ENCODE results near the gene TSC22D1. TPM values are rescaled to one million over a fixed set of nuclear protein-coding genes. Genes with fewer than 3 reads are reported as not detected.
"Not testable (repeated sequence)": the region's sequence is repeated elsewhere in the genome, so short reads cannot be mapped to it uniquely, and the experiment has no call there.

The TSC22D1 gene
- total RNA-seq, 4 donors from 2014 or later, result 223 to 389 (median 262) TPM

DNA sequence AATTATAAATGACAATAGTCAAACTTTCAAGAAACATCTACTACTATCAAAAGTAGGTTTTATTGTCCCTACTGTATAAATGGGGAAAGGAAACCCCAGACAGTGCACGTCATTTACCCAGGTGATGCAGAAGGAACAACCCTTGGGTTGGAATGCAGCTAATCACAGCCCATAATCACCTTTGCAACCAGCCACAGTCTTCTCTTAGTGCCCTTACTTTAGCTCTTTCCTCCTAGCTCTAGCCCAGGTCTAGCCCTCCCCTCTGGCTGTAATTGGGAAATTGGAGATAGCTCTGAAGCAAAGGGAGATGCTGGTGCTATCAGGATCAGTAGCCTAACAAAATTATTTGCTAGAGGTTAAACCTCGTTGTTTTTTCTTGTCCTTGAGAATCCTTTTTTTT, 25.5 kb upstream of the TSC22D1 start:
- peaks cover 0 to 3% (median 0%) of the 10 kb centered on the region in 3 donors for H3K9me3 ChIP-seq
- TF ChIP-seq POLR2A (IDR thresholded peaks at IDR 0.05) (no peak), POLR2AphosphoS5 (IDR thresholded peaks at IDR 0.05) (no peak), EP300 (IDR thresholded peaks at IDR 0.05) (no peak)
- TF ChIP-seq, protein P1, sequence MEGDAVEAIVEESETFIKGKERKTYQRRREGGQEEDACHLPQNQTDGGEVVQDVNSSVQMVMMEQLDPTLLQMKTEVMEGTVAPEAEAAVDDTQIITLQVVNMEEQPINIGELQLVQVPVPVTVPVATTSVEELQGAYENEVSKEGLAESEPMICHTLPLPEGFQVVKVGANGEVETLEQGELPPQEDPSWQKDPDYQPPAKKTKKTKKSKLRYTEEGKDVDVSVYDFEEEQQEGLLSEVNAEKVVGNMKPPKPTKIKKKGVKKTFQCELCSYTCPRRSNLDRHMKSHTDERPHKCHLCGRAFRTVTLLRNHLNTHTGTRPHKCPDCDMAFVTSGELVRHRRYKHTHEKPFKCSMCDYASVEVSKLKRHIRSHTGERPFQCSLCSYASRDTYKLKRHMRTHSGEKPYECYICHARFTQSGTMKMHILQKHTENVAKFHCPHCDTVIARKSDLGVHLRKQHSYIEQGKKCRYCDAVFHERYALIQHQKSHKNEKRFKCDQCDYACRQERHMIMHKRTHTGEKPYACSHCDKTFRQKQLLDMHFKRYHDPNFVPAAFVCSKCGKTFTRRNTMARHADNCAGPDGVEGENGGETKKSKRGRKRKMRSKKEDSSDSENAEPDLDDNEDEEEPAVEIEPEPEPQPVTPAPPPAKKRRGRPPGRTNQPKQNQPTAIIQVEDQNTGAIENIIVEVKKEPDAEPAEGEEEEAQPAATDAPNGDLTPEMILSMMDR (IDR thresholded peaks at IDR 0.05), result no peak
- WGBS, 2 donors (ENCODE audit: low coverage in 1 of 2), result 83 to 86% methylated on average over 2 of the region's 2 CpGs
- no peaks in the 10 kb centered on the region for H3K36me3 ChIP-seq
- no peak overlapping the region for H3K4me3 ChIP-seq
- ATAC-seq, result no peak
- no peak overlapping the region for H3K27ac ChIP-seq
- H3K4me1 ChIP-seq, result no peaks in the 10 kb centered on the region
- H3K27me3 ChIP-seq, result no peaks in the 10 kb centered on the region

DNA sequence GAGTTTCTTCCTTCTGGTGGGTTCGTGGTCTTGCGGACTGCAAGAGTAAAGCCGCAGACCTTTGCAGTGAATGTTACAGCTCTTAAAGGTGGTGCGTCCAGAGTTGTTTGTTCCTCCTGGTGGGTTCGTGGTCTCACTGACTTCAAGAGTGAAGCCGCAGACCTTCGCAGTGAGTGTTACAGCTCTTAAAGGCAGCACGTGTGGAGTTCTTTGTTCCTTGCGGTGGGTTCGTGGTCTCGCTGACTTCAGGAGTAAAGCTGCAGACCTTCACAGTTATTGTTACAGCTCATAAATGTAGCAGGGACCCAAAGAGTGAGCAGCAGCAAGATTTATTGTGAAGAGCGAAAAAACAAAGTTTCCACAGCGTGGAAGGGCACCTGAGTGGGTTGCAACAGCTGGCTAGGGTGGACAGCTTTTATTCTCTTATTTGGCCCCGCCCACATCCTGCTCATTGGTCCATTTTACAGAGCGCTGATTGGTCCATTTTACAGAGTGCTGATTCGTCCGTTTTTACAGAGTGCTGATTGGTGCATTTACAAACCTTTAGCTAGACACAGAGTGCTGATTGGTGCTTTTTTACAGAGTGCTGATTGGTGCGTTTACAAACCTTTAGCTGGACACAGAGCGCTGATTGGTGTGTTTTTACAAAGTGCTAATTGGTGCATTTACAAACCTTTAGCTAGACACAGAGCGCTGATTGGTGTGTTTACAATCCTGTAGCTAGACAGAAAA, 17.9 kb upstream of the TSC22D1 start:
- H3K27ac ChIP-seq, H3K27me3 ChIP-seq, H3K4me3 ChIP-seq, H3K9me3 ChIP-seq, H3K36me3 ChIP-seq, ATAC-seq, H3K4me1 ChIP-seq: not testable (repeated sequence)
- WGBS, 2 donors (ENCODE audit: low coverage in 1 of 2), result 89 to 92% methylated on average over 7 to 19 of the region's 20 CpGs

DNA sequence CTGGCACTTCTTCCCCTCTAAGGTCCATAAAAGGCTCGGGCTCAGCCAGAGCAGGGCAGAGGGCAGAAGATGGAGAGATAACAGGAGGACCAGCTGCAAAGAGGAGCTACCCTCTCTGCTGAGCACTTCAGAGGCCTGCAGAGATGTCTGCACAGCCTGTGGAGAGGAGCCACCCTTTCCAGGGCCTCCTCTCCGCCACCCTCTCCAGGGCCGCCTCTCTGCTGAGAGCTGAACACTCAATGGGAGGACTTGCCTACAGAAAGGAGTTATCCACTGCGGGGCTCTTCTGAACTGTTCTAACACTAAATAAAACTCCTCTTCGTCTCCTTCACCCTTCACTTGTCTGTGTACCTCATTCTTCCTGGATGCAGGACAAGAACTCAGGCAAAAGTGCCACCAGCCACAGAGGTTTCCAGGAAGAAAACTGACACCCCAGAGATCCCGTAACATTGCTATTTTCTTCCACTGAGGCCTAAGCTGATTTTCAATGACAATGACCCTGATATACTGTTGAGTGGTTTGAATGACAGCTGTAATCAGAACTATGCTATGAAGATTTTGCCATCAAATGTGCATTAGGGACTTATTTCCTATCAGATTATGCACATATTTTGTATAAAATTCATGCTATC, 16.2 kb upstream of the TSC22D1 start:
- H3K27ac ChIP-seq, result no peak overlapping the region
- TF ChIP-seq POLR2A (IDR thresholded peaks at IDR 0.05) (no peak), EP300 (IDR thresholded peaks at IDR 0.05) (no peak), POLR2AphosphoS5 (IDR thresholded peaks at IDR 0.05) (no peak)
- TF ChIP-seq, protein P1 (IDR thresholded peaks at IDR 0.05), result no peak
- no peak overlapping the region for H3K4me3 ChIP-seq
- no peaks in the 10 kb centered on the region for H3K27me3 ChIP-seq
- H3K36me3 ChIP-seq, result no peaks in the 10 kb centered on the region
- 74 to 89% methylated on average over 3 to 5 of the region's 6 CpGs for WGBS, 2 donors (ENCODE audit: low coverage in 1 of 2)
- ATAC-seq, result no peak
- no peaks in the 10 kb centered on the region for H3K4me1 ChIP-seq
- H3K9me3 ChIP-seq, result peaks cover 0 to 3% (median 0%) of the 10 kb centered on the region in 3 donors

DNA sequence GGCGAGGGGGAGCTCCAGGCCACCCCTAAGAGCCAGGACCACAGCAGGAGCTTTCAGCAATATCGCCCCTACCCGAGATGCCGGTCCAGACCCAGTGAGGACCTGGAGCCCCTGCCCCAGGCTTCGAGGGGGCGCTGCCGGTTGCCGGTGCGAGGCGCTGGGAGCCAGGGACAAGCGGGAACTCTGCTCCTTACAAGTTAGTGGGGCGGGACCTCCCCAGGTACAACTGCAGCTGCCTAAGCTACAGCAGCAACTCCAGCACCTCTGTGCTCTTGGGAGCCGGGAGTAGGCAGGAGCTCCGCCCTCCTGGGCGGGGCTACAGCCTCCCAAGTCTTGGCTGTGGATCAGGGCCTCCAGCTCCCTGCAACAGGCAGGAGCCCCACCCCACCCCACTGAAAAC, 15.2 kb upstream of the TSC22D1 start:
- WGBS, 2 donors (ENCODE audit: low coverage in 1 of 2), result no CpG with 5 or more reads among the region's 15 CpGs
- no peaks in the 10 kb centered on the region for H3K36me3 ChIP-seq
- no peaks in the 10 kb centered on the region for H3K9me3 ChIP-seq
- ATAC-seq, result no peak
- H3K4me3 ChIP-seq, result no peak overlapping the region
- no peak overlapping the region for H3K27ac ChIP-seq
- TF ChIP-seq EP300 (IDR thresholded peaks at IDR 0.05) (no peak), POLR2A (IDR thresholded peaks at IDR 0.05) (no peak), POLR2AphosphoS5 (IDR thresholded peaks at IDR 0.05) (no peak)
- TF ChIP-seq, protein P1 (IDR thresholded peaks at IDR 0.05), result no peak
- no peaks in the 10 kb centered on the region for H3K4me1 ChIP-seq
- no peaks in the 10 kb centered on the region for H3K27me3 ChIP-seq

DNA sequence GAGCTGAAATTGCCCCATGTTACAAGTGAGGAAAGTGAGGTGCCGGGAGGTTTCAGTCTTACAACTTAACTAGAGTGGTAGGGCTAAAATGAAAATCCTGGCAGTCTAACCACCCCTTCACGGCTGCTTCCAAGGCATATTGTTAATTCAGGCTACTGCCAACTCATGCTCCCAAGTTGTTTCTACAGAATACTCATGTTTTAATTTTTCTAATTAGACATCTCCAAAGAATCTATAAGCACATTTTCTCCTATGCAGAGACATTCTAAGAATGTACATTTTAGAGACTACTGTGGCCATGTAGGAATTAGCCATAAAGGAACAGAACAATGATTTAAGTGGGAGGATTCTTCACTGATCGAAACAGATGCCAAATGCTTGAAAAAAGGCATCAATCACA, 7.0 kb upstream of the TSC22D1 start:
- Histone ChIP-seq H3K4me3 (no peak overlapping the region), H3K36me3 (no peaks in the 10 kb centered on the region), H3K27me3 (no peaks in the 10 kb centered on the region), H3K9me3 (no peaks in the 10 kb centered on the region), H3K27ac (no peak overlapping the region), H3K4me1 (peaks cover 0 to 11% (median 0%) of the 10 kb centered on the region in 3 donors)
- TF ChIP-seq POLR2A (IDR thresholded peaks at IDR 0.05), result no peak
- no peak for TF ChIP-seq POLR2AphosphoS5 (IDR thresholded peaks at IDR 0.05)
- TF ChIP-seq, protein P1 (IDR thresholded peaks at IDR 0.05), result no peak
- no peak for TF ChIP-seq EP300 (IDR thresholded peaks at IDR 0.05)
- no peak for ATAC-seq
- 76% methylated on average over 3 of the region's 3 CpGs for WGBS, 2 donors (ENCODE audit: low coverage in 1 of 2)
